NCI-H524 (cell line): ENCODE data around the gene MTHFD1L.
"Not testable (repeated sequence)": the region's sequence is repeated elsewhere in the genome, so short reads cannot be mapped to it uniquely, and the experiment has no call there.

Experiments used
- DNase-seq, 2 experiments: peaks; one replicate each; lab custom pipeline; 2025; lab: John Stamatoyannopoulos, UW

Gene MTHFD1L

GRCh38 chr6:151095538-151096254, 230.2 kb downstream of the MTHFD1L start:
- no peak for DNase-seq

- no peak for DNase-seq
Measured at GRCh38 chr6:151096255-151096612, 230.7 kb downstream of the MTHFD1L start.

GRCh38 chr6:151096691-151097606, 231.4 kb downstream of the MTHFD1L start:
- no peak for DNase-seq

- DNase-seq = no peak
Measured at GRCh38 chr6:151098166-151098565, 232.7 kb downstream of the MTHFD1L start.

- no peak for DNase-seq
Measured at GRCh38 chr6:151100326-151100725, 234.8 kb downstream of the MTHFD1L start.

- no peak for DNase-seq
Measured at GRCh38 chr6:151101161-151101815, 235.8 kb downstream of the MTHFD1L start.

- DNase-seq = no peak
Measured at GRCh38 chr6:151101816-151102694, 236.6 kb downstream of the MTHFD1L start.

GRCh38 chr6:151103266-151103665, 237.8 kb downstream of the MTHFD1L start:
- no peak for DNase-seq

GRCh38 chr6:151107897-151108427, 242.5 kb downstream of the MTHFD1L start:
- DNase-seq = no peak

GRCh38 chr6:151108548-151108947, 243.0 kb downstream of the MTHFD1L start:
- DNase-seq = no peak

GRCh38 chr6:151109361-151109760, 243.9 kb downstream of the MTHFD1L start:
- DNase-seq = no peak

- peak in 1 of 2 experiments; percentile 73 for DNase-seq
Measured at GRCh38 chr6:151109869-151110575, 244.5 kb downstream of the MTHFD1L start.

GRCh38 chr6:151110576-151110905, 245.0 kb downstream of the MTHFD1L start:
- peak; percentile 25 to 73 for DNase-seq

GRCh38 chr6:151111670-151112069, 246.2 kb downstream of the MTHFD1L start:
- DNase-seq = peak; percentile 60 to 79

- peak; percentile 63 to 82 for DNase-seq
Measured at GRCh38 chr6:151112130-151112529, 246.6 kb downstream of the MTHFD1L start.

GRCh38 chr6:151112884-151113283, 247.4 kb downstream of the MTHFD1L start:
- DNase-seq = not testable (repeated sequence)

- DNase-seq = no peak
Measured at GRCh38 chr6:151113641-151114040, 248.1 kb downstream of the MTHFD1L start.

- no peak for DNase-seq
Measured at GRCh38 chr6:151118461-151119123, 253.1 kb downstream of the MTHFD1L start.

GRCh38 chr6:151119823-151120524, 254.5 kb downstream of the MTHFD1L start:
- no peak for DNase-seq

GRCh38 chr6:151121900-151122299, 256.4 kb downstream of the MTHFD1L start:
- DNase-seq = peak; percentile 97 to 98
